CD4-positive, alpha-beta T cell treated with Interleukin-17A for 1 hour (primary cell): ENCODE data around the gene RRAD.
"Not testable (repeated sequence)": the region's sequence is repeated elsewhere in the genome, so short reads cannot be mapped to it uniquely, and the experiment has no call there.

Experiments used
- DNase-seq: peaks from one replicate; pipeline ENCODE4 v3.0.0-alpha.2; 2020

The RRAD gene

DNA sequence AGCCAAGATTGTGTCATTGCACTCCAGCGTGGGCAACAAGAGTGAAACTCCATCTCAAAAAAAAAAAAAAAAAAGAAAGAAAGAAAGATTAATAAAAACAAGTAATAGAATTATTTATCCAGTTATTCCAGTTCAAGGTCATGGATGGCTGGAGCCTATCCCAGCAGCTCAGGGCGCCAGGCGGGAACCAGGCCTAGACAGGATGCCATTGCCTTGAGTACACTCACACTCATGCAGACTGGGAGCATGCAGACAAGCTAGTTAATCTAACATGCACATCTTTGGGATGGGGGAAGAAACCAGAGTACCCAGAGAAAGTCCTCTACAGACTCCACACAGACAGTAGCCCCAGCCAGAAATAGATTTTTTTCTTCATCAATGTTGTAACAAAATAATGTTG, 27.1 kb downstream of the RRAD start:
- no peak for DNase-seq

DNA sequence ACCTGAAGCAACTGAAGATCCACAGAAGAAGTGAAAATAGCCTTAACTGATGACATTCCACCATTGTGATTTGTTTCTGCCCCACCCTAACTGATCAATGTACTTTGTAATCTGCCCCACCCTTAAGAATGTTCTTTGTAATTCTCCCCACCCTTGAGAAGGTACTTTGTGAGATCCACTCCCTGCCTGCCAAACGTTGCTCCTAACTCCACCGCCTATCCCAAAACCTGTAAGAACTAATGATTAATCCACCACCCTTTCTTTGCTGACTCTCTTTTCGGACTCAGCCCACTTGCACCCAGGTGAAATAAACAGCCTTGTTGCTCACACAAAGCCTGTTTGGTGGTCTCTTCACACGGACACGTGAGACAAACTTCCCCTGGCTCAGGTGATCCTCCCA, 28.7 kb downstream of the RRAD start:
- DNase-seq, result not testable (repeated sequence)

DNA sequence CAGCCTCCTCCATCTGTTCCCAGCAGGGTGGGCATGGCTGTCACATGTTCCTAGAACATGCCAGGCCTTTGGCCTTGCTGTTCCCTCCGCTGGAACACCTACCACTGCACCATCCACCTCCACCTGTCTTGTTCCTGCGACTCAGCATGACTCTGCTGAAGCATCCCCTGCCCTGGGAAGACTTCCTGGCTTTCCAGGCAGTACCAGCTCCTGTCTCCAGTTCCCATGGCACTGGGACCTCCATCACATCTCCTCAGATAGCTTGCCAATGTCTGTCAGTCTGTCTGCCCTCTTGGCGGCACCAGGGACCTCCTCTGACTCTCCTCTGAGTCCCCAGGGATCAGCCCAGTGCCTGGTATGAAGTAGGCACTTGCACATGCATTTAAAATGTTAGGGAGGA, 29.3 kb downstream of the RRAD start:
- no peak for DNase-seq

DNA sequence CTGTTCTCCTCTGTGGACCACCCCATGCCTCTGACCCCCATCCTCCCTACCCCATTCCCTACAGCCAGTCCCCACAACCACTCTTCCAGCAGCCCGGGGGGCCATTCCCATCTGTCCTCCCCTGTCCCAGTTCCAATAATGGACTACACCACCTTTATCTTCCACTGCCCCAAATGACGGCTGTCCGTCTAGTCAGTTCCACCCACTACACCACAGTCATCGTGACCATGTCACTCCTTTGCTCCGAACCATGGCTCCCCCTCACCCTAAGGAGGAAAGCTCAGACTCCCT, 29.7 kb downstream of the RRAD start:
- DNase-seq, result no peak

DNA sequence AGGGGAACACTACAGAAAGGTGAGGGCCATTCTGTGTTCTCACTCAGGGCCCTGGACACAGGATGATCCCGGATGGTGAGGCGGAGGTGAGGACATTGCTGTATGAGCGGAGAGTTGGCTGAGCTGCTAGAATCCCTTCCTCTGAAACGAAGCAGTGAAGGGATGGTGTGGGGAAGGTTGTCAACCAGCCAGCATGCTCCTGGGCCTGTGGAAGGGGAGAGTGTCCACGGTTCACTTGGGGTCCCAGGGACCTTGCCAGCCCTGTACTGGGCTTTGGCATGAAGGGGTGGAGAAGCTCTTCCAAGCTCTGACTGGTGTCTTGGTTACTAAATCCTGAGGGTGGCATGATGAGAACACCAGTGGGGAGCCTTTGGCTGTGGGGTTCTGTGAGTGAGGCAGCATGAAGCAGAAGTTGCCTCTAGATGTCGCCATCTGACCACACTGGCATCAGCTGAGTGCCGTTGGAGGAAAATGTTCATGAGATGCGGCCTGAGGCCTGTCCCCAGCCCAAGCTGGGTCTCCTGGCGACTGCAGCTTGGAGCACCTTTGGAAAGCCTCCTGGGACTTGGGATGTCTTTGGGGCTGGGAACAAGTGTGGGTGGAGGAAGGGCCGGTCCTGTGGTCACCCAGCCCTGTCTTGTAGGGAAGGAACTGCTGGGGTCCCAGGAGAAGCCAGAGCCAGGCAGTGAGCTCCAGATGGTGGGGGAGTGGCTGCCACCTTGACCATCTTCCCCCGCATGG, 30.2 kb downstream of the RRAD start:
- DNase-seq, result peak; percentile 70

DNA sequence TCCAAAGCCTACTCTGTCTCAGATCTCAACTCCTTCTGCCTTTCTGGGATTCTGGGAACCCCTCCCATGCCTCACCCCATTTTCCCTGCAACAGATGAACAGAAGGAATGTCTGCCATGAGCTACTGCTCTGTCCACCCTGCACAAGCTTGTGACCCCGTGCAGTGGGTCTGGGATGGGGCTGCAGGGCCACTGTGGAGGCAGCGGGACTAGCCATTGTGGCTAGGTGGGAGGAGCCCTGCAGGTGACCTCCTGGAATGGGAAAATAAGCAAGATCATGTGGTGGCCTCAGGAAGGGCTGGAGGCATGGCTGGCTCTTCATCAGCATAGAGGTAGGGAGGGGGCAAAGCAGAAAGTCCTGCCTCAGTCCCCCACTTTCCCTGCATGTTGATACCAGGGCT, 31.3 kb downstream of the RRAD start:
- DNase-seq, result no peak

DNA sequence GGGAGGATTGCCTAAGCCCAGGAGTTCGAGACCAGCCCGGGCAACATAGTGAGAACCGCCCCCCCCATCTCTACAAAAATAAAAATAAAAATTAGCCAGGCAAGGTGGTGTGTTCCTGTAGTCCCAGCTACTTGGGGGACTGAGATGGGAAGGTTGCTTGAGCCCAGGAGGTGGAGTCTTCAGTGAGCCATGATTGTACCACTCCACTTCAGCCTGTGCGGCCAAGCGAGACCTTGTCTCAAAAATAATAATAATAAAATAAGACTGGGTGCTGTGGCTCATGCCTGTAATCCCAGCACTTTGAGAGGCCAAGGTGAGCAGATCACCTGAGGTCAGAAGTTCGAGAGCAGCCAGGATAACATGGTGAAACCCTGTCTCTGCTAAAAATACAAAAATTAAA, 33.5 kb downstream of the RRAD start:
- no peak for DNase-seq

DNA sequence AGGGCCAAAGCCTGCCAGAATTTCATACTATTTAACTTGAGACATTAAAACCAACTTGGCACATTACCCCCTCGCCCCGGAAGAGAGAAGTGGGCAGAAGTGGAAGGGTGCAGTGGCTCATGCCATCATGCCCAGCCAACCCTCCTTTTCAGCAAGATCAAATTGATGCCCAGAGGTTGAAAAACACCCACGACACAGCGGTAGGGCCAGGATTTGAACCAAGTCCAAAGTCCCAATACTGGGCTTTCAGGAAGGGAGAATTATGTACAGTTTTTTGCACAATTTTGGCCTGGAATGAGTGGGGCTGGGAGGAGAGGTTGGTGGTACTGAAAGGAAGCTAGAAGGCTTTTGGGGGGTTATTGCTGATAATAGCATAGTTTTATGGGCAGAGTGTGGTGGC, 34.0 kb downstream of the RRAD start:
- DNase-seq, result no peak

DNA sequence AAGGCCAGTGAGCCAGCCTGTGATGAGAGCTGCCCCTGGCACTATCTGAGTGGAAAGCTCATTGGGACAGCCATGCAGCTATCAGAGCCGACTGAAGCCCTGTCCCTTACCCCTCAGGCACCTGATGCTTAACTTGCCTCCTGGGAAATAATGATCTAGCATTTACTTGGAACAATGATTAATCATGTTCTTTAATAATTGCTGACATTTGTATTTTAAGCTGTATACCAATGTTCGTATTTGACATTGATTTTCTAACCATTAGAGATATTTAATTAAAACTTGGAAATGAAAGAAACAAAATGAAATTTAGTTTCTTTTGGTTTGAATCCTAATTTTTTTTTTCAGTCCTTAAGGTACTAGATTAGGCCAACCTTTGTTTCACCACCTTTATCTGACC, 34.5 kb downstream of the RRAD start:
- no peak for DNase-seq

DNA sequence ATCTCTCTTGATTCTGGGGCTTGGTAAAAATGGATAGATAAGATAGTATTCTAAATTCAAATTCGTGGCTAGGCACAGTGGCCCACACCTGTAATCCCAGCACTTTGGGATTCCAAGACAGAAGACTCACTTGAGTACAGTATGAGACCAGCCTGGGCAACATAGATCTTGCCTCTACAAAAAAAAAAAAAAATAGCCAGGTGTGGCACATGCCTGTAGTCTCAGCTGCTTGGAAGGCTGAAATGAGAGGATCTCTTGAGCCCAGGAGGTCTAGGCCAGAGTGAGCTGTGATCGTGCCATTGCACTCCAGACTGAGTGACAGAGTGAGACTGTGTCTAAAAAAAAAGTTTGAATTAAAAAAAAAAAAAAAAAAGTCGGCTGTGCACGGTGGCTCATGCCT, 35.7 kb downstream of the RRAD start:
- no peak for DNase-seq

DNA sequence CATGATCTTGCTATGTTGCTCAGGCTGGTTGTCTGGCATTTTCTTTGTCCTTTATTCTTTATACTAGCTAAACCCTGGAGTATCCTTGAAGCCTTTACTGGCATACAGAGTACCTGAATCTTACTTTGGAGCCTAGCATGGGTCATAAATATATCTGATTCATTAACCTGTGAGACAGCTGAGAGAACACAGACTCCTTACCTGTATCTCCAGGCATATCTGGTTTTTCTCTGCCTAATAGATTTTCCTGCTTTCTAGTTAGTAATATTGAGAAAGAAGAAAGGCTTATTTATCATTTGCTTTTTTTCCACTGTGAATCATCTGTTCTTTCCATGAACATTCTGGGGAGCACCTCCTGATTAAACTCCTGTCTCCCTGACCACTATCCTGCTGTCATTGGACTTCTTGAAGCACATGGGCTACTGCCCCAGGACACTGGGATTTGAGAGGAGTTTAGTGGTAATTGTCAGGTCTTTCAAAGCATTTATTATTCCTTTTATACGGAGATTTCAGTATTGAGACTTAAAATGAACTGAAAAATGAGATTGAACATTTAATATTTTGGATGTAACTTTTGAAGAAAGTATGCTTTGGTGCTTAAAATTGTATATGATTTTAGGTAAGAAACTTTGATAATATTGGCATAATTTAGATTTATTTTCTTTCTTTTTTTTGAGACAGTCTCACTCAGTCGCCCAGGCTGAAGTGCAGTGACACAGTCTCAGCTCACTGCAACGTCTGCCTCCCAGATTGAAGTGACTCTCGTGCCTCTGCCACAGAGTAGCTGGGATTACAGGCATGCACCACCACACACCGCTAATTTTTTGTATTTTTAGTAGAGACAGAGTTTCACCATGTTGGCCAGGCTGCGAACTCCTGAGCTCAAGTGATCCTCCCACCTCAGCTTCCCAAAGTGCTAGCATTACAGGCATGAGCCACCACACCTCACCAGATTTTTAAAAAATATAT, 36.4 kb downstream of the RRAD start:
- no peak for DNase-seq

DNA sequence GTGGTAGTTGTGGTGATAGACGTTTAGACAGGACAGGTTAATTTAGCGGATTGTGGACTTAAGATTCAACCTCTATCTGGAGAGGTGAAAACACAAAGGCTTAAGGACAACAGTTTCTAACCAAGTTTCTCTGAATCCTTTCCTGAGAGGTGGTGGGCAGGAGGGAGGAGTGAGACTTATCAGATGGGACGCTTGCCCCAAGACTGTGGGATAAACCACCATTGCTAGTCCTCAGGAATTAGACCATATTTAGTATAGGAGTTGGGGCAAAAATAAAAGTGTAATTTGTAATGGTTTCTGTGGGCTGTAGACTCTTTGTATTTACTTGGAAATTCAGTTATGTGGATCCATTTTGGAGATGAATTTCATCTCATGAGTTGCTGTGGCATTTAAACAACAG, 38.4 kb downstream of the RRAD start:
- DNase-seq, result no peak

DNA sequence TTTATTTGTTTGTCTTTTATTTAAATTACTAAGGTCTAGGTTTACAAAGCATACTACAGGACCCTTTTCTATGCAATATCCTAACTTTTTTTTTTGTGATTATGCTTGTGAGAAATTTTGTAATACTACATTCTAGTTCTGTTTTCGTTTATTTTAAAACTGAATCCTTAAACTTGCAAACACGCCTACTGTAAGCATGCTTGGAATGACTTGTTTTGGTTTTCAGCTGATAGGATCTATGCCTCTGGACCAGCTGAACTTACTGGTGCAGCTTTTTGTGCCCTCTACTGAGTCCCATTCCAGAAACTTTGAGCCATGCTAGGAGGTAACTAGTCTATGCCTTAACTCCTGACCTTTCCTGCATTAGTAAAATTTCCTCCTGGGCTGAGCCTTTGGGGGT, 39.0 kb downstream of the RRAD start:
- DNase-seq, result no peak

DNA sequence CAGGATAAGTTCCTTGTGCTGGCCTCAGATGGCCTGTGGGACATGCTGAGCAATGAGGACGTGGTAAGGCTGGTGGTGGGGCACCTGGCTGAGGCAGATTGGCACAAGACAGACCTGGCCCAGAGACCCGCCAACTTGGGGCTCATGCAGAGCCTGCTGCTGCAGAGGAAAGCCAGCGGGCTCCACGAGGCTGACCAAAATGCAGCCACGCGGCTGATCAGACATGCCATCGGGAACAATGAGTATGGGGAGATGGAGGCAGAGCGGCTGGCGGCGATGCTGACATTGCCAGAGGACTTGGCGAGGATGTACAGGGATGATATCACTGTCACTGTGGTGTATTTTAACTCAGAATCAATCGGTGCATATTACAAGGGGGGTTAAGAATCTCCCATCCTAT, 39.8 kb downstream of the RRAD start:
- DNase-seq, result no peak

DNA sequence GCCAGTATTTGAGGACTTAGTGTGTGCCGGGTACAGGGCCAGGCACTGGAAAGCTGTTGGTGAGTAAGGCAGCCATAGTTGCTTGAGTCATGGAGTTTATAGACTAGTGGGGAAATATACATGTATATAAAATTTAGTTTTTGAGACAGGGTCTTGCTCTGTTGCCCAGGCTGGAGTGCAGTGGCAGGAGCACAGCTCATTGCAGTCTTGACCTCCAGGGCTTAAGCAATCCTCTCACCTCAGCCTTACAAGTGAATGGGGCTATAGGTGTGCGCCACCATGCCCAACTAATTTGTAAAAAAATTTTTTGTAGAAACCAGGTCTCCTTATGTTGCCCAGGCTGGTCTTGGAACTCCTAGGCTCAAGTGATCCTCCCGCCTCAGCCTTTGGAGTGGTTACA, 42.6 kb downstream of the RRAD start:
- no peak for DNase-seq

DNA sequence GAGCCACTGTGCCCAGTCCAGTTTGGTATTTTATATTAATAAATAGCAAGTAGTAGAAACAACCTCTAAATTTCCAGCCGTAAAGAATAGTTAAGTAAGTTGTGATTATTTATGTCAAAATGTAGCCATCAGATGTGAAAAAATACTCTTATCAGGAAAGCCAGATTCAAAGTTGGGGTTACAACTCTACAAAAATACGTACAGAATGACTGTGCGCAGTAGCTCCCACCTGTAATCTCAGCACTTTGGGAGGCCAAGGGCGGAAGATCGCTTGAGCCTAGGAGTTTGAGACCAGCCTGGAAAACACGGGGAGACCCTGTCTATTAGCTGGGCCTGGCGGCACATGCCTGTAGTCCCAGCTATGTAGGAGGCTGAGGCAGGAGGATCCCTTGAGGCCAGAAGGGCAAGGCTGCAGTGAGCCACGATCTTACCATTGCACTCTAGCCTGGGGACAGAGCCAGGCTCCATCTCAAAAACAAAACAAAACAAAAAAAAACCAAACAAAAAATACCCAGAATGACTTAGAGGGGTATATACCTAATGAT, 43.3 kb downstream of the RRAD start:
- DNase-seq, result no peak

DNA sequence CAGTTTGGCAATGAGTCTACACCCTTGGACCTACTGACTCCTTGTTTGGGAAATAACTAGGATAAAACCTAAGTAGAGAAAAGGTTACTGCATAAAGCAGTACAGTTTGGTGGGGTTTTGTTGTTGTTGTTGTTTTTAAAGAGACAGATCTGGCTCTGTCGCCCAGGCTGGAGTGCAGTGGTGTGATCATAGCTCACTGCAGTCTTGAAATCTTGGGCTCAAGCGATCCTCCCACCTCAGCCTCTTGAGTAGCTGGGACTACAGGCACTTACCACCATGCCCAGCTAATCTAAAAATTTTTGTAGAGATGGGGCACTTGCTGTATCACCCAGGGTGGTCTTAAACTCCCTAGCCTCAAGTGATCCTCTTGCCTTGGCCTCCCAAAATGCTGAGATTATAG, 43.8 kb downstream of the RRAD start:
- no peak for DNase-seq

DNA sequence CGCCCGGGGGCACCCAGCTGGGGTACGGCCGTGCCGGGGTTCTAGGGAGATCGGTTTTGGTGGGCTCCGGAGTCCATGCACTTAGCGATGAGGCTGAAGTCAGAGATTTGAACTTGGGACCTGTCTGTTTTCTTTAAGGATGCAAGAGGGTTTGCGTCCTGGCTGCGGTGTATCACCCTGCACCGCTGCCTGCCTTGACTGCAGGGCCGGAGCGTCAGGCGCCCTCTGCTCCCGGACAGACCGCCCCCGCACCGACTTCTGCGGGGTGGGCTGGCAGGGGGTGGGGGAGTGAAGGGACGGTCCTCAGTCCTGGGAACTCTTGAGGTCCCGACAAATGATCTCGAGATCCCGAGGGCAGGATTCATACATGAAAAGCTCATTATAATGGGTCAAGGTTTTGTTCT, 44.3 kb downstream of the RRAD start:
- no peak for DNase-seq

DNA sequence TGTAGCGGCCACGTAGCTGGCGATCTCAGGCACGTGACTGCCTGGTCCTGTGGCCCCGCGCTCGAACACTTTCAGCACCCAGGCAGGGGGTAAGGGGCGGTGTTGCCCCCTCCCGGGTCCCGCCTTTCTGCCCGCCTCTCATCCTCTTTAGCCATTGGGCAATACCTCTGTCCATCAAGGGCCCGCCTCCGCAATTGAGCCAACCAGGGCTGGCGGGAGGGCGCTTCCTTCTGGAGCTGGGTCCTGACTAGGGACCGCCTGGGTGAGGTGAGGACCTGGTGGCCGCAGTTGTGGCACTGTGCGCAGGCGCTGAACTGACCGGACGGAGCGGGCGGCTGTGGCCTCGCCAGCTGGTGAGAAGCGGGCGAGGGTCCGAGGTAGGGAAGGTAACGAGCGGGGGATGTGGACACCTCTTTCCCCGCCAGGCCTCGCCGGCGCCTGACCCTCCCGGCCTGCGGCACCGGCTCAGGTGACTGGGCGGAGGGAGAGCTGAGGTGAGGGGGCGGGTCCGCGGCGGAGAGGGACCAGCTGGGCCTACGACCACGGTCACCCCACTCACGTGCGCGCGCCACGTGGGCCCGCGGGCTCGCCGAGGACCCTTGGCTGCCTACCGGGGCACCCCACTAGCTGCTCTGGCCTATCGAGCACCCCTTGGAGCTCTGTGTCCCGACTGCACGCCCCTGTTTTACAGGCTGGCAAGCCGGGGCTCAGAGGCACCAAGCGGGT, 44.9 kb downstream of the RRAD start, which contains the start of gene PDP2:
Gene PDP2 (plus strand): TSS at position 228 of the 726 bp plus-strand sequence. CDS start 3,770 bp downstream, outside the sequence.
- DNase-seq, result peak; percentile 95

DNA sequence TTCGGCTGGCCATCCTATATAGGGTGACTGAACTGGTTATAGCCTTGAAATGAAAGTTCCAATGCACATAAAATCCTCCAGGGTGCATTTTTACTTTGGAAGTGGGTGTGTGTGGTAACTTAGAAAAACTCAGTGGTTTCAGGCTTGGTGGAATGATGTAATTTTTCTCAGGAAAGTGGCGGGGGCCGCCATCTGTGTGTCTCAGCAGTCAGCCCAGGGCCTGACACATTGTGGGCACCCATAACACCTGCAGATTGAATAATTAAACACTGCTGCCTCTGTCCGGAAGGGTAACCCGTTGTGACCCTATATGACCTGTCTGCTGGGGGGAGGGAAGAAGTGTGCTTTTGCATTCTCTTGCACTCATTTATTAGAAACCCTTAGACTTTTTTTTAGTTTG, 47.3 kb downstream of the RRAD start:
- peak; percentile 4 for DNase-seq

DNA sequence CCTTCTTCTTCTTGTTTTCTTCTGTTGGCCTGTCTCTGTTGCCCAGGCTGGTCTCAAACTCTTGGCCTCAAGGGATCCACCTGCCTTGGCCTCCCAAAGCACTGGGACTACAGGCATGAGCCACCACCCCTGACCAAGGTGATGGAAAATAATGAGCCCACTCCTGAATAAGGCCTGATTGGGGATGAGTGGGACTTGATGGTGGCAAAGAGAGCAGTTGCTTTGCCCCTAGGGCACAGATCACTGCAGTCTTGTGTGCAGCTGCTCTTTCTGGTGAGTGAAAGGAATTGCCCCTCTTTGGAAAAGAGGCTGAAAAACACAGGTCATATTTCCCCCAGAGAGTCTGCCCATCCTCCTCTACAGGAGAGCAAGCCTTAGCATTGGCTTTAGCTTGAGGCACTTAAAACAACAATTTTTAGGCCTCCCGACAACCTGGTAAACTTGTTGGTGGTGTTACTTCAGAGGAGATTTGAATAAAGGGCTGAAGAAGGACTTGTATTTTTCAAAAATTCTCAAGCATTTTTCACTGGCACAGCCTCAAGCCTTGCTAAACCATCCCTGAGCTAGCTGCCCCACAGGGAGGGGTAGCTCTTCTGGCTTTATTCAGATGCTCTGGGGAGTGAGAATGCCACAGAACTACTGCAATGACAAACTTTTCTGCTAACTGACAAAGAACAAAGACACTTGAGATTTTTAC, 51.1 kb downstream of the RRAD start:
- peak; percentile 7 for DNase-seq

DNA sequence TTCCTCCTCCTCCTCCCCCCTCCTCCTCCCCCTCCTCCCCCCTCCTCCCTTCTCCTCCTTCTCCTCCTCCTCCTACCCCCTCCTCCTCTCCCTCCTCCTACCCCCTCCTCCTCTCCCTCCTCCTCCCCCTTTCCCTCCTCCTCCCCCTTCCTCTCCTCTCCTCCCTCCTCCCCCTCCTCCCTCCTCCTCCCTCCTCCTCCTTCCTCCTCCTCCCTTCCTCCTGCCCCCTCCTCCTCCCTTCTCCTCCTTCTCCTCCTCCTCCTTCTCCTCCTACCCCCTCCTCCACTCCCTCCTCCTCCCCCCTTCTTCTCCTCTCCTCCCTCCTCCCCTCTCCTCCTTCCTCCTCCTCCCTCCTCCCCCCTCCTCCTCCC, 51.7 kb downstream of the RRAD start:
- no peak for DNase-seq
